HG02623 (cell line): ENCODE data around the gene RPSA.
"Not testable (repeated sequence)": the region's sequence is repeated elsewhere in the genome, so short reads cannot be mapped to it uniquely, and the experiment has no call there.

ENCODE experiments used
- ATAC-seq: cut with Tn5 transposase; IDR thresholded peaks from one replicate; pipeline ENCODE4 v1.9.1; 2021; ENCODE audit warnings: moderate library complexity; ENCODE audit not compliant: unreplicated experiment

The RPSA gene

GRCh38 chr3:39388741-39389248 lies 17.7 kb upstream of the RPSA start:
- peak; percentile 77 for ATAC-seq

DNA sequence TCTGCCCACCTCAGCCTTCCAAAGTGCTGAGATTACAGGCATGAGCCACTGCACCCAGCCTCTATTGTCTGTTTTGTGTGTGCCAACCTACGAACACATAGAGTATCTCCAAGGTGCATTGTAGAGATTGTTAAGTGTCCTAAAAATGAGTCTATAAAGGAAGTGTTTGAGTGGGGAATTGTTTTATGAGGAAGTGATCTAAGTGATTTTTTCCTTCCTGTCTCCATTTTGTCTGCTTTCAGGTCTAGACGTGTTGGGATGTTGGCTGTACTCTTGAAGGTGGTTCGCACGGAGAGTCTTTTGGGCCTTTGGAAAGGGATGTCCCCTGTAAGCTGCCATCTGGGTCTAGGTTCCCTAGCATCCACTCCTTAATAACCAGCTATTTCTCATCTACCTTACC lies 16.3 kb upstream of the RPSA start:
- ATAC-seq: no peak

DNA sequence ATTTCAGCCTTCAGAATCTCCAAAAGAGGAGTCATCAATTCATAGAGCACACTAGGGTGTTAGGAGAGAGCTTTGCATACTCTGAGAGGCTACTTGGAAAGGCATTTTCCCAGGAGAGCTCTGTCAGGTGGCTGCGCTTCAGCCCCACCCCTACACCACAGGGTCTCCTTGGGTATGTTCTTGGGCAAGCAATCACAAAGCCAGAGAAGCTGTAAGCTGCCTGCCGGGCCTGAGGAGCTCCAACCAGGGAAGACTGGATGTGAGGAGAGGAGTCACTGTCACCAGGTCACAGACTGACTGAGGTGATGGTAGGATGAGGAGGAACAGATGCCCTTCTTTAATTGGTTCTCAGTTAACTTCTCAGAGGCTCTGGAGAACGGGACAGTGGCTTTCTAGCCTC lies 9.8 kb upstream of the RPSA start:
- ATAC-seq: no peak

- no peak for ATAC-seq
Observed at GRCh38 chr3:39398700-39399099, 7.8 kb upstream of the RPSA start.

GRCh38 chr3:39401983-39402382 lies 4.5 kb upstream of the RPSA start:
- no peak for ATAC-seq

DNA sequence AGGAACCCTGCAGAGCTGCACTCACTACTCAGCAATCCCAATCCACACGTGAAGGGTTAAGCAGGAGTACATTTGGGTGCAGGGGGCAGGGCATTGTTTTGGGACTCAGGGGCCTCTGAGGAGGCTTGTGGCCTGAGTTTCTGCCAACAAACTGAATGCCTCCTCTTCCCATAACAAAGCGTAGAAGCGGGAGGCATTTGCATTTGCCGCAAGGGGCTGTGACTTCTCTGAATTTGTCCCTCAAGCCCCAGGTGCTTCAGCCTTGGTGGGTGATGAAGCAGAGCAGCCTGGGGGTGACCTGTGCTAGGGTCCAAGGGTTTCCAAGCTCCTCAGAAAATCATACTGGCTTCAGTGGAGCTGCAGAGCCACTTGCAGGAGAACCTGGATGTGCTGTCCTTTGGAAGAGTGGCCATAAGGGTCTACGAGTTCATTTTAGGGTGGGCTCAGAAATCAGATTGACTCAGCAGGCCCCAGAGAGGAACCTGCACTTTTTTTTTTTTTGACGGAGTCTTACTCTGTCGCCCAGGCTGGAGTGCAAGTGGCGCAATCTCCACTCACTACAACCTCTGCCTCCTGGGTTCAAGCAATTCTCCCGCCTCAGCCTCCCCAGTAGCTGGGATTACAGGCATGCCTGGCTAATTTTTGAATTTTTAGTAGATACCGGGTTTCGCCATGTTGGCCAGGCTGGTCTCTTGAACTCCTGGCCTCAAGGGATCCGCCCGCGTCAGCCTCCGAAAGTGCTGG lies 1.4 kb upstream of the RPSA start:
- ATAC-seq: no peak

DNA sequence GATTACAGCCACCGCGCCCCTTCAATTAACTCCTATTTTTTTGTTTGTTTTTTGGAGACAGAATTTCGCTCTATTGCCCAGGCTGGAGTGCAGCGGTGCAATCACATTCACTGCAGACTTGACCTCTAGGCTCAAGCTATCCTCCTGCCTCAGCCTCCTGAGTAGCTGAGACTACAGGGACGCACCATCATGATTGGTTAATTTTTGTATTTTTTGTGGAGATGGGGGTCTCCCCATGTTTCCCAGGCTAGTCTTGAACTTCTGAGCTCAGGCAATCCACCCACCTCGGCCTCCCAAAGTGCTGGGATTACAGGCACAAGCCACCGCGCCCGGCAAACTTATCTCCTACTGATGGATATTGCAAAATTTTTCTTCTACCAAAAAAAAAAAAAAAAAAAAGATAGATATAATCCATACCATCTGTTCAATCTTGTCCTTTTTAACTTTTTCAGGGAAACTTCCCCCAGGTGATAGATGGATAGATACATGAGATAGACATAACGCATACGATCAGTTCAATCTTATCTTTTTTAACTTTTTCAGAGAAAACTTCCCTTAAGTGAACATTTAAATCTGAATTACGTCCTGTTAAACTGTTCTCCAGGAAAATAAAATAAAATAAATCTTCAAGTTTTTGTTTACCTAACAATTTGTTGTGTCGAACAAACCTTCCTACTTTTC lies 693 bp upstream of the RPSA start:
- no peak for ATAC-seq

DNA sequence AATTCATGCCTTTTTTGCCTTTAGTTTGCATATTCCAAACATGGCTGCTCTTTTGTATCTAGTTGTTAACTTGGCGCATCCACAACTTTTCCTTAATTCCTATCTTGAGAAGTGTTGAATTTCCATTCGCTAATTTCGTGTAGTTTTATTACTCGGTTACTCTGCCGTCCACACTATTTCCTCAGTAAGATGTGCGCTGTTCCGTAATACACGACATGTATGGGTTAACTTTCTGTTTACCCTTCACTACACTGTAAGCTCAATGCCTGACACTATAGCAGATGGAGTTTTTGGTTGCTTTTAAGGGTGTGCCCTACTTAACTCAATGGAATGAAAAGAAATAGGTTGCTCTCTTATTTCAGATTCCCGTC lies 724 bp downstream of the RPSA start:
- no peak for ATAC-seq

- no peak for ATAC-seq
Observed at GRCh38 chr3:39407773-39408492, 1.4 kb downstream of the RPSA start.

DNA sequence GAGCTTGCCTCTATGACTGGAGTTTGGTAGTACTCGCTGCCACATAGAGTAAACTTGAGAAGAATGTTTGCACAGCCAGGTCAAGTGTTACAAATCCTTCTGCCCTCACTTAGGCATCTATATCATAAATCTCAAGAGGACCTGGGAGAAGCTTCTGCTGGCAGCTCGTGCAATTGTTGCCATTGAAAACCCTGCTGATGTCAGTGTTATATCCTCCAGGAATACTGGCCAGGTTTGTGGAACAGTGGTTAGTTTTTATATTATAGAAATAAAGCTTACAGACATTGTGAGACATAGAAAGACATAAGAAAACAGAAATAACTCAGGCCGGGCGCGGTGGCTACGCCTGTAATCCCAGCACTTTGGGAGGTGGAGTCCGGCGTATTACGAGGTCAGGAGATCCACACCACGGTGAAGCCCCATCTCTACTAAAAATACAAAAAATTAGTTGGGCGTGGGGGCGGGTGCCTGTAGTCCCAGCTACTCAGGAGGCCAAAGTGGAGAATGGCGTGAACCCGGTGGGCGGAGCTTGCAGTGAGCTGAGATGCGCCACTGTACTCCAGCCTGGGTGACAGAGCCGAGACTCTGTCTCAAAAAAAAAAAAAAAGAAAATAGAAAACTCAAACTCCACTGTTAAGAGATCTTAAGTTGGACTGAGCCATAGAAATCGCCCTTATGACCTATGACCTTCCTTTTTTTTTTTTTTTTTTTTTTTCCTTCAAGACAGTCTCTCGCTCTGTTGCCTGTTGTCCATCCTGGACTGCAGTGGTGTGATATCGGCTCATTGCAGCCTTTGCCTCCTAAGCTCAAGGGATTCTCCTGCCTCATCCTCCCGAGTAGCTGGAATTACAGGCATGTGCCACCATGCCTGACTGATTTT lies 2.2 kb downstream of the RPSA start:
- ATAC-seq: no peak

DNA sequence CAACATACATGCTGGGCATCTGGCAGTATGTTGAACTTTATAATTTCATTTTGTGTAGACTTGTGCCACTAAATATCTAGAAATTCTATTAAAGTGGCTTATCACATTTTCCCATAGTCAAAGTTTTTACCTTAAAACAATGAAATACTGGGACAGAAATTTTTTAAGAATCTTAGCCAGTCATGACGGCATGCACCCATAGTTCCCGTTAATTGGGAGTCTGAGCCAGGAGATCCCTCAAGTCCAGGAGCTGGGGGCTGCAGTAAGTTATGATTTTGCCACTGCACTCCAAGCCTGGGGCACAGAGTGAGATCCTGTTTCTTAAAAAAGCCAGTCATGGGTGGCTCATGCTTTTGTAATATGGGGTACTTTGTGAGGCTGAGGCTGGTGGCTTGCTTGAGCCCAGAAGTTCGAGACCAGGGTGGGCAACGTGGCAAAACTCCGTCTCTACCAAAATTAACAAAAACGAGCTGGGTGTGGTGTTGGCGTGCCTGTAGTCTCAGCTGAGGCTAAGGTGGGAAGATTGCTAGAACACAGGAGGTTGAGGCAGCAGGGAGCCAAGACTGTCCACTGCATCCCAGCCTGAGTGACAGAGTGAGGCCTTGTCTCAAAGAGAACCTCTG lies 3.1 kb downstream of the RPSA start:
- ATAC-seq: no peak

DNA sequence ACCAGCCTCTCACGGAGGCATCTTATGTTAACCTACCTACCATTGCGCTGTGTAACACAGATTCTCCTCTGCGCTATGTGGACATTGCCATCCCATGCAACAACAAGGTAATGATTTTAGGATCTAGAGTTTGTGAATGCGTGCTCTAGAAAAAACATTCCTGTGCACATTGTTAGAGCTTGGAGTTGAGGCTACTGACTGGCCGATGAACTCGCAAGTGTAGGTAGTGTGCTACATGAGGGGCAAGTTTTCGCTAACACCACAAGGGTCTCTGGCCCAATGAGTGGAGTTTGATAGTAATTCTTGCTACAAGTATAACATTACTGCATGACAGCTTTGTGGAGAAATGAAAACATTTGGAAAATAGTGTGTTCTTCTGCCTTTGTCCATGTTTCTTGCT lies 4.4 kb downstream of the RPSA start:
- no peak for ATAC-seq

GRCh38 chr3:39412668-39413260 lies 6.2 kb downstream of the RPSA start:
- no peak for ATAC-seq

DNA sequence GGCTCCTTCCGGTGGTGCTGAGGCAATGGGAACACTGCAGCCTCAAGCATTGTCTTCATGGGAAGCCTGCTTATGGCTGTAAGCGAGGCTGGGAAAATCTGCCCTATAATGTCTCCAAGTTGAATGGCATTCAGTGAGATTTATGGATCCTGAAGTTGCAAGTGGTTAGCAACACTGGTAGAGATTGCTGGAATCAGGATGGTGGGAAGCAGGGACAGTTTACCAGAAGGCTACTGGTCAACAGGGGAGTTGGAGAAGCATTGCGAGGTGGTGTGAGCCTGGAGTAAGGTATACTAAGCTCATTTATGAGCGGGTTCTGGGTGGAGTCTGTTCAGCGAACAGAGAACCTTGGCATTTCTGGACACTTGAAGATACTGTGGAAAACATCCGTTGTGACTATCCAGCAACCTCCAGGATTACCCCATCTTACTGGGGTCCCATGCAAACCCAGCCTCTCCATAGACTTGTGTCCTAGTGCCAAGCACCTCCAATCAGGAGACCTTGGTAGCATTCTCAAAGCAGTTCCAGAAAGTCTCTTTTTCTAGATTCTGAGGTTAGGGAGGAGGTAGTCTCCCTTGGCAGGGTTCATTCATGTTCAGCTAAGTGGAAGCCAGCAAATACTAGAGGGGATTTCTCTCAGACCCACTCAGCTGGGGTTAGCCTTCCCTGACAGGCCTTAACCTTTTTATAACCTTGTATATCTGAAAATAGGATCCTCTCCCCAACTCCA lies 7.3 kb downstream of the RPSA start:
- ATAC-seq: no peak

- ATAC-seq: no peak
Observed at GRCh38 chr3:39414421-39414907, 7.9 kb downstream of the RPSA start.

DNA sequence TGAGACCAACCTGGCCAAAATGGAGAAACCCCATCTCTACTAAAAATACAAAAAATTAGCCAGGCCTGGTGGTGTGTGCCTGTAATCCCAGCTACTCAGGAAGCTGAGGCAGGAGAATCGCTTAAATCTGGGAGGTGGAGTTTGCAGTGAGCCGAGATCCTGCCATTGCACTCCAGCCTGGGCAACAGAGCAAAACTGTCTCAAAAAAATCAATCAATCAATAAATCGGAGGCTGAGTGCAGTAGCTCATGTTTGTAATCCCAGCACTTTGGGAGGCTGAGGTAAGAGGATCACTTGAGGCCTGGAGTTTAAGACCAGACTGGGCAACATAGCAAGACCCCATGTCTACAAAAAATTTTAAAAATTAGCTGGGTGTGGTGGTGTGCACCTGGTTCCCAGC lies 8.8 kb downstream of the RPSA start:
- ATAC-seq: not testable (repeated sequence)

DNA sequence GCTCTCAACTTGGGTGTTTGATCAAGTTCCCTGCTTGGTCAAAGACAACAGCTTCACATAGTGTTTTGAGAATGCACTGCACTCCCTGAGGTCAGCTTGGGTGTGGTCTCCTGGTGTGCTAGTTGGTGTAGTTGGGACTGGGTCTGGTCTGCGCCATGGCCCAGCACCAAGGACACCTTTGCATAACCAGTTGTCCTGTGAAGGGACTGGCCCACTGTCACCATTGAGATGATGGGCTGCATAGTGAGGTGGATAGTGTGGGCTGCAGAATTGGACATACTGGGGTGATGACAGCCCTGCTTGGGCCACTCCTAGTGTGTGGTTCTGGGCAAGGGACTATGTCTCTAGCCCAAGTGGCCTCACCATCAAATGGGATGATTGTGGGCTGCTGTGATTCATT lies 9.5 kb downstream of the RPSA start:
- ATAC-seq: no peak

- ATAC-seq: not testable (repeated sequence)
Observed at GRCh38 chr3:39416998-39417397, 10.5 kb downstream of the RPSA start.

GRCh38 chr3:39418556-39419225 lies 12.2 kb downstream of the RPSA start:
- ATAC-seq: not testable (repeated sequence)
